WTC11 (cell line): ENCODE measurements around the gene ARHGAP21. TPM values are rescaled to one million over a fixed set of nuclear protein-coding genes. Genes with fewer than 3 reads are reported as not detected.

Experiments
- ATAC-seq: fragments of 200-7000 bp; cut with Tn5 transposase; 2 replicates; pipeline ENCODE4 v1.10.0; 2021; ENCODE audit warnings: mild to moderate bottlenecking, moderate library complexity
- CTCF ChIA-PET: fragments of 300-600 bp; sonication (Branson Sonifier 250); formaldehyde crosslinking; loops from one replicate; lab custom pipeline; 2021; ENCODE audit warnings: antibody characterized with exemption; lab: Charles Lee
- POLR2A ChIA-PET: fragments of 350-600 bp; sonication (Branson Sonifier 250); formaldehyde crosslinking; loops from one replicate; lab custom pipeline; 2021; ENCODE audit warnings: antibody characterized with exemption; lab: Charles Lee
- DNase-seq: peaks from one replicate; pipeline ENCODE4 v3.0.0; 2021; ENCODE audit warnings: low spot score
- H3K27ac Mint-ChIP-seq: 2 replicates; pipeline ENCODE4 v1.8.0; 2021; ENCODE audit warnings: mixed read lengths
- H3K27me3 Mint-ChIP-seq: 2 replicates; pipeline ENCODE4 v1.8.0; 2021; ENCODE audit warnings: low read depth, mild to moderate bottlenecking, moderate library complexity, mixed read lengths
- H3K36me3 Mint-ChIP-seq: 2 replicates; pipeline ENCODE4 v1.8.0; 2021; ENCODE audit warnings: mixed read lengths
- H3K4me1 Mint-ChIP-seq: 2 replicates; pipeline ENCODE4 v1.8.0; 2022; ENCODE audit warnings: mixed read lengths
- H3K4me3 Mint-ChIP-seq: 2 replicates; pipeline ENCODE4 v1.8.0; 2021; ENCODE audit warnings: mild to moderate bottlenecking, moderate library complexity, mixed read lengths
- H3K9me3 Mint-ChIP-seq: 2 replicates; pipeline ENCODE4 v1.8.0; 2021; ENCODE audit warnings: mixed read lengths
- ARID4B ChIP-seq: sonication (generic); formaldehyde crosslinking; IDR thresholded peaks from 2 replicates; pipeline ENCODE4 v1.8.0; 2023; ENCODE audit warnings: missing genetic modification reagents, mild to moderate bottlenecking, borderline replicate concordance
- JAZF1 ChIP-seq: fragments of 250-450 bp; sonication (Bioruptor Pico); IDR thresholded peaks from 2 replicates; pipeline ENCODE4 v1.9.0; 2021; ENCODE audit warnings: moderate library complexity, mild to moderate bottlenecking, inconsistent platforms
- RELA ChIP-seq: sonication (generic); formaldehyde crosslinking; IDR thresholded peaks from 2 replicates; pipeline ENCODE4 v1.8.1; 2022; ENCODE audit warnings: missing genetic modification reagents, mild to moderate bottlenecking, borderline replicate concordance
- TCF7 ChIP-seq: sonication (generic); formaldehyde crosslinking; IDR thresholded peaks from 2 replicates; pipeline ENCODE4 v1.8.0; 2022; ENCODE audit warnings: mild to moderate bottlenecking, low read depth, missing genetic modification reagents, moderate library complexity
- TP53 ChIP-seq: sonication (generic); formaldehyde crosslinking; IDR thresholded peaks from 2 replicates; pipeline ENCODE4 v1.8.1; 2023; ENCODE audit warnings: mild to moderate bottlenecking, missing genetic modification reagents
- ZNF671 ChIP-seq: fragments of 250-450 bp; sonication (Bioruptor Pico); IDR thresholded peaks from 2 replicates; pipeline ENCODE4 v1.8.0; 2021; ENCODE audit warnings: mild to moderate bottlenecking
- total RNA-seq: library from RNA; stranded (reverse); gene quantifications from 3 replicates; pipeline ENCODE4 v1.2.3, GENCODE V29; 2021
- TF ChIP-seq, protein P1 (sequence below): sonication (generic); formaldehyde crosslinking; IDR thresholded peaks from 2 replicates; pipeline ENCODE4 v1.8.1; 2022; ENCODE audit warnings: mild to moderate bottlenecking, missing genetic modification reagents, moderate library complexity, borderline replicate concordance
- TF ChIP-seq, protein P2 (sequence below): sonication (generic); formaldehyde crosslinking; conservative IDR thresholded peaks from 2 replicates; pipeline ENCODE4 v1.8.1; 2023; ENCODE audit warnings: mild to moderate bottlenecking, low read depth, missing genetic modification reagents, moderate library complexity

Gene ARHGAP21
- total RNA-seq, 1 experiment from 2014 or later: 33.8 TPM

GRCh38 chr10:24590697-24591457 lies 132.8 kb downstream of the ARHGAP21 start:
- Mint-ChIP-seq H3K4me3 (no peak overlapping the region), H3K27ac (no peak overlapping the region), H3K36me3 (peaks cover 48% of the 10 kb centered on the region), H3K9me3 (no peaks in the 10 kb centered on the region), H3K4me1 (peaks cover 8% of the 10 kb centered on the region), H3K27me3 (no peaks in the 10 kb centered on the region)
- POLR2A ChIA-PET: no interaction called here
- DNase-seq (no peak), ATAC-seq (no peak)
- CTCF ChIA-PET: no interaction called here
- no peak for TF ChIP-seq TP53 (CRISPR knock-in tag)
- TF ChIP-seq TCF7 (CRISPR knock-in tag): no peak
- TF ChIP-seq RELA (CRISPR knock-in tag): no peak

DNA sequence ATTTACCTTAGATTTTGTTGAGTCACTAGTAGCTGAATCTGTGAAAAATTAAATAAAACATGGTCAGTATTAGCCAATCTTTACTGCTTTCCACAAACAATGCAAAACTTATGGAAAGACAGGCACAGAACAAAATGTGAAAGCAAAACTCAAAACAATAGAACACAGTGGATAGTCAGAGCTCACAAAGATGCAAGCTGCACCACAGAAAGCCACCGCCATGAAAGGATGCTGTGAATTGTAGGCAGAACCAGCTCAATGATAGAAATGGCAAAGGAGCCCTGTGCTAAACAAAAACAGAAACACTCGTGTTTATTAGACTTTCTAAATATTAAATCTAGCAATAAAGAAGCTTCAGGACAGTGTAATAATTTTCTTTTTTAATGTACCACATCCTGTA lies 134.4 kb downstream of the ARHGAP21 start:
- H3K36me3 Mint-ChIP-seq: peaks cover 46% of the 10 kb centered on the region

More for the DNA sequence above, 134.4 kb downstream of the ARHGAP21 start:
- no peaks in the 10 kb centered on the region for H3K4me1 Mint-ChIP-seq
- no peak overlapping the region for H3K4me3 Mint-ChIP-seq
- TF ChIP-seq, protein P1, sequence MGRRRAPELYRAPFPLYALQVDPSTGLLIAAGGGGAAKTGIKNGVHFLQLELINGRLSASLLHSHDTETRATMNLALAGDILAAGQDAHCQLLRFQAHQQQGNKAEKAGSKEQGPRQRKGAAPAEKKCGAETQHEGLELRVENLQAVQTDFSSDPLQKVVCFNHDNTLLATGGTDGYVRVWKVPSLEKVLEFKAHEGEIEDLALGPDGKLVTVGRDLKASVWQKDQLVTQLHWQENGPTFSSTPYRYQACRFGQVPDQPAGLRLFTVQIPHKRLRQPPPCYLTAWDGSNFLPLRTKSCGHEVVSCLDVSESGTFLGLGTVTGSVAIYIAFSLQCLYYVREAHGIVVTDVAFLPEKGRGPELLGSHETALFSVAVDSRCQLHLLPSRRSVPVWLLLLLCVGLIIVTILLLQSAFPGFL (CRISPR knock-in tag): no peak
- TF ChIP-seq ZNF671 (CRISPR knock-in tag) (no peak), ARID4B (CRISPR knock-in tag) (no peak), JAZF1 (CRISPR knock-in tag) (no peak)
- TF ChIP-seq, protein P2, sequence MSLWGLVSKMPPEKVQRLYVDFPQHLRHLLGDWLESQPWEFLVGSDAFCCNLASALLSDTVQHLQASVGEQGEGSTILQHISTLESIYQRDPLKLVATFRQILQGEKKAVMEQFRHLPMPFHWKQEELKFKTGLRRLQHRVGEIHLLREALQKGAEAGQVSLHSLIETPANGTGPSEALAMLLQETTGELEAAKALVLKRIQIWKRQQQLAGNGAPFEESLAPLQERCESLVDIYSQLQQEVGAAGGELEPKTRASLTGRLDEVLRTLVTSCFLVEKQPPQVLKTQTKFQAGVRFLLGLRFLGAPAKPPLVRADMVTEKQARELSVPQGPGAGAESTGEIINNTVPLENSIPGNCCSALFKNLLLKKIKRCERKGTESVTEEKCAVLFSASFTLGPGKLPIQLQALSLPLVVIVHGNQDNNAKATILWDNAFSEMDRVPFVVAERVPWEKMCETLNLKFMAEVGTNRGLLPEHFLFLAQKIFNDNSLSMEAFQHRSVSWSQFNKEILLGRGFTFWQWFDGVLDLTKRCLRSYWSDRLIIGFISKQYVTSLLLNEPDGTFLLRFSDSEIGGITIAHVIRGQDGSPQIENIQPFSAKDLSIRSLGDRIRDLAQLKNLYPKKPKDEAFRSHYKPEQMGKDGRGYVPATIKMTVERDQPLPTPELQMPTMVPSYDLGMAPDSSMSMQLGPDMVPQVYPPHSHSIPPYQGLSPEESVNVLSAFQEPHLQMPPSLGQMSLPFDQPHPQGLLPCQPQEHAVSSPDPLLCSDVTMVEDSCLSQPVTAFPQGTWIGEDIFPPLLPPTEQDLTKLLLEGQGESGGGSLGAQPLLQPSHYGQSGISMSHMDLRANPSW (CRISPR knock-in tag): no peak
- TF ChIP-seq, all 79 proteins: peak for 0
- DNase-seq (no peak), ATAC-seq (no peak)
- Mint-ChIP-seq H3K27ac (no peak overlapping the region), H3K9me3 (no peaks in the 10 kb centered on the region), H3K27me3 (no peaks in the 10 kb centered on the region)
- POLR2A ChIA-PET: no interaction called here
- CTCF ChIA-PET: no interaction called here
